Body of pancreas (tissue), 4 donors: ENCODE data around the gene NRG3. TPM values are rescaled to one million over a fixed set of nuclear protein-coding genes. Genes with fewer than 3 reads are reported as not detected.

Experiments used
- ATAC-seq: fragments of 150-250 bp; one replicate; pipeline ENCODE4 v1.9.1; 2016
- DNase-seq, 4 donors: peaks; one replicate each; pipeline ENCODE4 v3.0.0-alpha.2; 2019
- H3K27ac ChIP-seq, 4 donors: fragments of 200-600 bp; sonication (generic); 1 replicate in 3 of 4; 2 replicates in 1 of 4; pipeline versions ENCODE4 v1.5.1 to v1.6.1; 2016 to 2019; ENCODE audit warnings: mild to moderate bottlenecking in 1 of 4, mixed read lengths in 1 of 4, moderate library complexity in 1 of 4
- H3K27me3 ChIP-seq, 2 donors: fragments of 200-600 bp; sonication (generic); one replicate each; pipeline ENCODE4 v1.6.0; 2016; ENCODE audit warnings: mild to moderate bottlenecking in 1 of 2
- H3K36me3 ChIP-seq, 2 donors: fragments of 200-600 bp; sonication (generic); replicated peaks in 1 of 2; 2 replicates each; pipeline ENCODE4 v1.5.1; 2016; ENCODE audit warnings: low read depth in 2 of 2; ENCODE audit not compliant: insufficient read depth in 1 of 2
- H3K4me1 ChIP-seq: fragments of 200-600 bp; sonication (generic); one replicate; pipeline ENCODE4 v1.6.0; 2016
- H3K4me3 ChIP-seq, 2 donors: fragments of 200-600 bp; sonication (generic); 1 replicate in 1 of 2; 2 replicates in 1 of 2; pipeline ENCODE4 v1.5.1; 2016 to 2019
- H3K9me3 ChIP-seq, 3 donors: fragments of 200-600 bp; sonication (generic); 1 replicate in 2 of 3; 2 replicates in 1 of 3; pipeline ENCODE4 v1.5.1; 2016
- CTCF ChIP-seq, 7 experiments: fragments of 450-650 bp in 4 of 7; fragments of 200-600 bp in 3 of 7; sonication (generic) in 3 of 7; IDR thresholded peaks; one replicate each; pipeline ENCODE4 v1.5.1; 2016 to 2019; ENCODE audit warnings: antibody characterized with exemption in 7 of 7
- POLR2A ChIP-seq, 3 donors: fragments of 450-650 bp; IDR thresholded peaks; one replicate each; pipeline ENCODE4 v1.6.1; 2016; ENCODE audit warnings: antibody characterized with exemption in 3 of 3, mild to moderate bottlenecking in 2 of 3
- WGBS, 2 donors: methylation state at CpG; one replicate each; pipeline ENCODE4 v1.1.5; 2017; 5-methylcytosine and 5-hydroxymethylcytosine counted together
- intact Hi-C: fragments of 100-400 bp; cut with DNase I; formaldehyde crosslinking; loops from one replicate; pipeline ENCODE4 v1.15.1; 2023
- total RNA-seq, 2 donors: library from RNA; depleted of rRNA; stranded (reverse); fragments of >200 nt; gene quantifications; one replicate each; pipeline ENCODE4 v1.1.0, GENCODE V29; 2016

The NRG3 gene
- total RNA-seq, 2 donors from 2014 or later = 0.26 TPM; not detected in 1

GRCh38 chr10:82621680-82622079 is 746.7 kb downstream of the NRG3 start:
- no peak for TF ChIP-seq POLR2A (IDR thresholded peaks at IDR 0.05)
- no peak for TF ChIP-seq CTCF (IDR thresholded peaks at IDR 0.05)
- no peak for ATAC-seq
- no peaks in the 10 kb centered on the region for H3K4me1 ChIP-seq
- no peak for DNase-seq
- no peak overlapping the region for H3K27ac ChIP-seq
- no peak overlapping the region for H3K4me3 ChIP-seq
- no peaks in the 10 kb centered on the region for H3K27me3 ChIP-seq
- intact Hi-C loops = no loop called here
- no peaks in the 10 kb centered on the region for H3K9me3 ChIP-seq
- 44 to 62% methylated on average over 4 of the region's 4 CpGs for WGBS, 2 donors
- no peaks in the 10 kb centered on the region for H3K36me3 ChIP-seq

- TF ChIP-seq CTCF (IDR thresholded peaks at IDR 0.05) = no peak
- no peaks in the 10 kb centered on the region for H3K9me3 ChIP-seq
- ATAC-seq (no peak), DNase-seq (no peak)
- no peaks in the 10 kb centered on the region for H3K36me3 ChIP-seq
- H3K27ac ChIP-seq = no peak overlapping the region
- no peaks in the 10 kb centered on the region for H3K4me1 ChIP-seq
- intact Hi-C loops = no loop called here
- WGBS, 2 donors = 86 to 89% methylated on average over 5 of the region's 5 CpGs
- H3K4me3 ChIP-seq = no peak overlapping the region
- no peaks in the 10 kb centered on the region for H3K27me3 ChIP-seq
Measured at GRCh38 chr10:82622479-82622878, 747.5 kb downstream of the NRG3 start.

- intact Hi-C loops = no loop called here
- no peaks in the 10 kb centered on the region for H3K36me3 ChIP-seq
- DNase-seq (no peak), ATAC-seq (no peak)
- no peak for TF ChIP-seq CTCF (IDR thresholded peaks at IDR 0.05)
- no peak for TF ChIP-seq POLR2A (IDR thresholded peaks at IDR 0.05)
- H3K27ac ChIP-seq = no peak overlapping the region
- no peaks in the 10 kb centered on the region for H3K27me3 ChIP-seq
- no peak overlapping the region for H3K4me3 ChIP-seq
- no peaks in the 10 kb centered on the region for H3K9me3 ChIP-seq
- no peaks in the 10 kb centered on the region for H3K4me1 ChIP-seq
Measured at GRCh38 chr10:82625512-82626189, 750.7 kb downstream of the NRG3 start.

- H3K27ac ChIP-seq = peak overlapping the region in 1 of 4 donors; percentile 18
- TF ChIP-seq CTCF (IDR thresholded peaks at IDR 0.05) (no peak), POLR2A (IDR thresholded peaks at IDR 0.05) (no peak)
- H3K36me3 ChIP-seq = no peaks in the 10 kb centered on the region
- H3K9me3 ChIP-seq = no peaks in the 10 kb centered on the region
- no peaks in the 10 kb centered on the region for H3K4me1 ChIP-seq
- intact Hi-C loops = no loop called here
- ATAC-seq (peak; percentile 88), DNase-seq (peak in 2 of 4 donors; percentile 18)
- 19 to 36% methylated on average over 3 of the region's 3 CpGs for WGBS, 2 donors
- no peaks in the 10 kb centered on the region for H3K27me3 ChIP-seq
- H3K4me3 ChIP-seq = no peak overlapping the region
Measured at GRCh38 chr10:82628373-82628772, 753.4 kb downstream of the NRG3 start.

GRCh38 chr10:82643076-82643475 is 768.1 kb downstream of the NRG3 start:
- no peak for ATAC-seq
- Histone ChIP-seq H3K4me1 (no peaks in the 10 kb centered on the region), H3K36me3 (no peaks in the 10 kb centered on the region), H3K27me3 (no peaks in the 10 kb centered on the region), H3K27ac (no peak overlapping the region), H3K4me3 (no peak overlapping the region), H3K9me3 (no peaks in the 10 kb centered on the region)
- 27 to 29% methylated on average over 1 of the region's 1 CpG for WGBS, 2 donors
- DNase-seq = no peak
- intact Hi-C loops = no loop called here
- TF ChIP-seq CTCF (IDR thresholded peaks at IDR 0.05) = no peak
- TF ChIP-seq POLR2A (IDR thresholded peaks at IDR 0.05) = no peak
